Osteocyte (in vitro differentiated cells): Measurements from ENCODE around the gene TRIM33. TPM values are rescaled to one million over a fixed set of nuclear protein-coding genes. Genes with fewer than 3 reads are reported as not detected.

Experiments
- DNase-seq: peaks from one replicate; pipeline ENCODE4 v3.0.0; 2021; ENCODE audit warnings: mixed read lengths; ENCODE audit not compliant: unreplicated experiment; ENCODE audit errors: extremely low spot score
- H3K27ac Mint-ChIP-seq: one replicate; pipeline ENCODE4 v1.8.0; 2021; ENCODE audit warnings: mild to moderate bottlenecking, mixed read lengths; ENCODE audit not compliant: unreplicated experiment
- H3K27me3 Mint-ChIP-seq: one replicate; pipeline ENCODE4 v1.8.0; 2021; ENCODE audit warnings: mixed read lengths; ENCODE audit not compliant: unreplicated experiment
- H3K36me3 Mint-ChIP-seq: one replicate; pipeline ENCODE4 v1.8.0; 2021; ENCODE audit warnings: mixed read lengths; ENCODE audit not compliant: unreplicated experiment
- H3K4me1 Mint-ChIP-seq: one replicate; pipeline ENCODE4 v1.8.0; 2021; ENCODE audit warnings: mixed read lengths; ENCODE audit not compliant: unreplicated experiment
- H3K4me3 Mint-ChIP-seq: one replicate; pipeline ENCODE4 v1.8.0; 2021; ENCODE audit warnings: mild to moderate bottlenecking, moderate library complexity, mixed read lengths; ENCODE audit not compliant: unreplicated experiment
- H3K9me3 Mint-ChIP-seq: one replicate; pipeline ENCODE4 v1.8.0; 2021; ENCODE audit warnings: mixed read lengths; ENCODE audit not compliant: unreplicated experiment
- CTCF ChIP-seq: fragments of 200-600 bp; sonication (generic); IDR thresholded peaks from 2 replicates; pipeline ENCODE4 v1.5.0; 2021; ENCODE audit warnings: antibody characterized with exemption, mild to moderate bottlenecking, moderate library complexity
- total RNA-seq: library from RNA; stranded (reverse); gene quantifications from 2 replicates; pipeline ENCODE4 v1.2.1, GENCODE V29; 2021

TRIM33 gene
- total RNA-seq, 1 donor from 2014 or later, result 32.2 TPM

GRCh38 chr1:114344656-114345055 is 166.3 kb downstream of the TRIM33 start:
- no peak overlapping the region for H3K4me3 Mint-ChIP-seq
- TF ChIP-seq CTCF, result no peak
- no peak overlapping the region for H3K27ac Mint-ChIP-seq
- H3K36me3 Mint-ChIP-seq, result no peaks in the 10 kb centered on the region
- peaks cover 26% of the 10 kb centered on the region for H3K4me1 Mint-ChIP-seq
- H3K9me3 Mint-ChIP-seq, result no peaks in the 10 kb centered on the region
- peak; percentile 66 for DNase-seq
- H3K27me3 Mint-ChIP-seq, result peaks cover 7% of the 10 kb centered on the region

Other genes with a start within 250 kb of the TRIM33 start
- gene BCAS2, start 70.4 kb upstream of the TRIM33 start, total RNA-seq, result 36.5 and 39.3 TPM in 2 replicates
- gene DENND2C, start 158.8 kb upstream of the TRIM33 start, total RNA-seq, result 1.6 and 2.1 TPM in 2 replicates
- not detected in 2 replicates for gene AMPD1, start 184.3 kb upstream of the TRIM33 start, total RNA-seq
- gene NRAS, start 205.6 kb upstream of the TRIM33 start, total RNA-seq, result 35.9 TPM in 2 replicates
- 499 and 516 TPM in 2 replicates for gene CSDE1, start 246.8 kb upstream of the TRIM33 start, total RNA-seq